PFSK-1 (cell line): ENCODE measurements around the gene NIPAL3.

ENCODE experiments used
- POLR2AphosphoS5 ChIP-seq: IDR thresholded peaks from 2 replicates; pipeline ENCODE4 v1.6.1; 2012; ENCODE audit warnings: low read depth, mild to moderate bottlenecking, control low read depth, low read length, moderate library complexity
- SIN3A ChIP-seq: IDR thresholded peaks from 2 replicates; pipeline ENCODE4 v1.6.1; 2012; ENCODE audit warnings: mild to moderate bottlenecking, low read length, moderate library complexity, borderline replicate concordance; ENCODE audit not compliant: insufficient read depth
- TAF1 ChIP-seq: IDR thresholded peaks from 2 replicates; pipeline ENCODE4 v1.6.1; 2012; ENCODE audit warnings: low read length, control low read depth, borderline replicate concordance; ENCODE audit not compliant: insufficient read depth
- TF ChIP-seq, protein P1 (sequence below), 2 experiments: IDR thresholded peaks; 2 replicates each; pipeline versions ENCODE4 v1.6.1 to v1.8.0; 2011 to 2012; ENCODE audit warnings: low read depth in 2 of 2, low read length in 2 of 2, control low read depth in 1 of 2, inconsistent platforms in 1 of 2, mild to moderate bottlenecking in 1 of 2, moderate library complexity in 1 of 2; ENCODE audit not compliant: insufficient read depth in 1 of 2

DNA sequence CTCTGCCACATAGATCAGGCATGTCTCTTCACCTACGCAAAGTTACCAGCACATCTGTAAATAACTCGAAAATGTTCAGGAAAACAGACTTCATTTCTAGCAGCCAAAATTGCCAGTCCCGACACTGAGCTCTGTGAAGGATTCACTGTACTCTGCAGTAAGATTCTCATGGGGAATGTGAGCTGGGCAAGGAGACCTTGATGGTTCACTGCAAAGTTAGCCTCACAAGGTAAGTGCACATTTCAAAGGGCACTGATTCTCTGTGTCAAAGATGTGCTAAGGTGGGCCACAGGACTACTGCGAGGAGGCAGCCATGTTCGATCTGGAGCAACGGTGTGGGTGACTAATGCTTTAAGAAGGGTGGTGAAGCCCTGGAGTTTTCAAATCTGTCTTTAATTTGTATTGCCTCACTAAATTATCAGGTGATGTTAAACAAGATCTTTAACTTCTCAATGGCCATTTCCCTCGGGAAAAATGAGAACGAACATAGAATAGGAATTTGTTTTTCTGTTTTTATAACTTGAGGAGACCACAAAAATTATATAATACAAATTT, 27.2 kb upstream of the NIPAL3 start:
- TF ChIP-seq, protein P1, sequence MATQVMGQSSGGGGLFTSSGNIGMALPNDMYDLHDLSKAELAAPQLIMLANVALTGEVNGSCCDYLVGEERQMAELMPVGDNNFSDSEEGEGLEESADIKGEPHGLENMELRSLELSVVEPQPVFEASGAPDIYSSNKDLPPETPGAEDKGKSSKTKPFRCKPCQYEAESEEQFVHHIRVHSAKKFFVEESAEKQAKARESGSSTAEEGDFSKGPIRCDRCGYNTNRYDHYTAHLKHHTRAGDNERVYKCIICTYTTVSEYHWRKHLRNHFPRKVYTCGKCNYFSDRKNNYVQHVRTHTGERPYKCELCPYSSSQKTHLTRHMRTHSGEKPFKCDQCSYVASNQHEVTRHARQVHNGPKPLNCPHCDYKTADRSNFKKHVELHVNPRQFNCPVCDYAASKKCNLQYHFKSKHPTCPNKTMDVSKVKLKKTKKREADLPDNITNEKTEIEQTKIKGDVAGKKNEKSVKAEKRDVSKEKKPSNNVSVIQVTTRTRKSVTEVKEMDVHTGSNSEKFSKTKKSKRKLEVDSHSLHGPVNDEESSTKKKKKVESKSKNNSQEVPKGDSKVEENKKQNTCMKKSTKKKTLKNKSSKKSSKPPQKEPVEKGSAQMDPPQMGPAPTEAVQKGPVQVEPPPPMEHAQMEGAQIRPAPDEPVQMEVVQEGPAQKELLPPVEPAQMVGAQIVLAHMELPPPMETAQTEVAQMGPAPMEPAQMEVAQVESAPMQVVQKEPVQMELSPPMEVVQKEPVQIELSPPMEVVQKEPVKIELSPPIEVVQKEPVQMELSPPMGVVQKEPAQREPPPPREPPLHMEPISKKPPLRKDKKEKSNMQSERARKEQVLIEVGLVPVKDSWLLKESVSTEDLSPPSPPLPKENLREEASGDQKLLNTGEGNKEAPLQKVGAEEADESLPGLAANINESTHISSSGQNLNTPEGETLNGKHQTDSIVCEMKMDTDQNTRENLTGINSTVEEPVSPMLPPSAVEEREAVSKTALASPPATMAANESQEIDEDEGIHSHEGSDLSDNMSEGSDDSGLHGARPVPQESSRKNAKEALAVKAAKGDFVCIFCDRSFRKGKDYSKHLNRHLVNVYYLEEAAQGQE (IDR thresholded peaks at IDR 0.05; ENCODE audit: insufficient read depth in 1 of 2, low read depth in 2 of 2, low read length in 2 of 2) = no peak
- no peak for TF ChIP-seq POLR2AphosphoS5
- no peak for TF ChIP-seq SIN3A
- no peak for TF ChIP-seq TAF1
